GM10248 (cell line): ENCODE data around the gene PDZD11.
"Not testable (repeated sequence)": the region's sequence is repeated elsewhere in the genome, so short reads cannot be mapped to it uniquely, and the experiment has no call there.

ENCODE experiments used
- CTCF ChIA-PET: fragments of 300-600 bp; sonication (Branson Sonifier 250); formaldehyde crosslinking; extraction: SDS; loops from one replicate; lab custom pipeline; 2021; ENCODE audit warnings: antibody characterized with exemption; lab: Yijun Ruan, JAX
- POLR2A ChIA-PET: fragments of 350-650 bp; sonication (Branson Sonifier 250); formaldehyde crosslinking; extraction: SDS; loops from one replicate; lab custom pipeline; 2020; ENCODE audit warnings: antibody characterized with exemption; lab: Yijun Ruan, JAX
- DNase-seq: peaks from one replicate; pipeline ENCODE4 v3.0.0; 2012; ENCODE audit errors: extremely low spot score
- CTCF ChIP-seq: IDR thresholded peaks from 2 replicates; pipeline ENCODE4 v1.5.1; 2012; ENCODE audit warnings: mild to moderate bottlenecking, low read depth; ENCODE audit errors: extremely low read depth, missing control alignments, control extremely low read depth

The PDZD11 gene

DNA sequence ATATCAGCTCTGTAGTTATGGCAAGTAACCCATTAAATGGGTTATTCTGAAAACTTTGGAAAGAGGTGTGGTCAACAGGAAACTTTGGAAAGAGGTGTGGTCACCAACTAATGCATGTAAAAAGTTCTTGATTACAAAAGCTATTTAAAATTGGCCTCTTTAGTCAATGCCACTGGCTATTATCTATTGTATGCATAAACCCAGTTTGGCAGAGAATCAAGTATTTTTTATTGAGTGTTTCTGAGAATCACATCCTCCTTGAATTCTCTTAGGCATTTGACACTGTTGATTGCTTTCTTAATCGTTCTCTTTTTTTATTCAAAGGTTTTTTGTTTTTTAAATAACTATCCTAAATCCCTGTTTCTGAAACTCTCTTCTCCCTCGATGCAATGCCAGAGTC lies 37.2 kb downstream of the PDZD11 start:
- DNase-seq: no peak
- TF ChIP-seq CTCF: no peak
- ChIA-PET CTCF (interaction anchor here (0.8 kb wide), 1 partner anchor 10 kb away, joined by 3 read pairs; no protein-coding TSS in a partner anchor), POLR2A (no interaction called here)

GRCh38 chrX:70247252-70247651 lies 42.5 kb downstream of the PDZD11 start:
- ChIA-PET POLR2A (no interaction called here), CTCF (no interaction called here)
- no peak for DNase-seq
- no peak for TF ChIP-seq CTCF

DNA sequence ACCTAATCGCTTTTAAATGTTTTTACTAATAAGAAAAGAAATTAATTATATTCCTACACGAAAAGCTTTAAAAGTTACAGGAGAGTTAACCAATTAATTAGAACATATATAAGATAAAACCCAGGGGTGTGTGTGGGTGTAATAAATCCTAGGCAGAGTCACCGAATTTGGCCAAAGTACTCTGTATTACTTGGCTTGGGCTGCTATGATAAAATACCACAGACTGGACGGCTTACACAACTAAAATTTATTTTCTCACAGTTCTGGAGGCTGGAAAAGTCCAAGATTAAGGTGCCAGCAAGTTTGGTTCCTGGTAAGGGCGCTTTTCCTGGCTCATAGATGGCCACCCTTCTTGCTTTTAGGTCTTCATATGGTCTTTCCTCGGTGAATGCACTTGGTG lies 44.8 kb downstream of the PDZD11 start:
- POLR2A ChIA-PET: no interaction called here
- no peak for DNase-seq
- no peak for TF ChIP-seq CTCF
- CTCF ChIA-PET: no interaction called here

- POLR2A ChIA-PET, CTCF ChIA-PET, DNase-seq: not testable (repeated sequence)
Measured at GRCh38 chrX:70243601-70244000, 46.1 kb downstream of the PDZD11 start.

DNA sequence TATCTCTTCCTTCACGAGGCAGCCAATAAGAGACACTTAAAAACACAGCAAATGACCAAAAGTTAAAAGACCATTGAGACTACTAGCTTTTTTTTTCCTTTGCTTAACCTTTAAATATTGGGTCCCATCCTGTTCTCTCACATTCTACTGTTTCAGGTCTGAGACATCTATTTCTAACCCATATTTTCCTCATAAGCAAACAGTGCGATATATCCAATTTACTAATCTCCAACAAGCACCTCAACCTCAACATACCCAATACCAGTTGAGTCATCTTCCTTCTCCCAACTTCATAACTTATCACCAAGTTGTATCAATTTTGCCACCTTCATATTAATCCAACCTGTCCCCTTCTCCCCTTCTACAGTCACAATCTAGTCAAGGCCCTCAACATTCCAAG lies 48.2 kb downstream of the PDZD11 start:
- POLR2A ChIA-PET: no interaction called here
- CTCF ChIA-PET: no interaction called here
- no peak for DNase-seq
- no peak for TF ChIP-seq CTCF

GRCh38 chrX:70240751-70241150 lies 49.0 kb downstream of the PDZD11 start:
- ChIA-PET POLR2A (no interaction called here), CTCF (no interaction called here)
- no peak for TF ChIP-seq CTCF
- no peak for DNase-seq
